DOHH2 (cell line): ENCODE measurements around the gene GPC5.

Experiments
- H3F3A ChIP-seq: fragments of 200-600 bp; sonication (generic), shearing (Covaris generic); 2 replicates; pipeline ENCODE4 v1.6.0; 2016; ENCODE audit warnings: antibody characterized with exemption, mild to moderate bottlenecking; ENCODE audit not compliant: control insufficient read depth, insufficient read depth
- H3K27ac ChIP-seq: fragments of 200-600 bp; sonication (generic); 2 replicates; pipeline ENCODE4 v1.5.1; 2014; ENCODE audit warnings: low read depth, mild to moderate bottlenecking, low read length, moderate library complexity
- H3K27me3 ChIP-seq: fragments of 200-600 bp; sonication (generic); 2 replicates; pipeline ENCODE4 v1.6.1; 2014; ENCODE audit warnings: mild to moderate bottlenecking, low read length, mixed read lengths; ENCODE audit not compliant: control insufficient read depth
- H3K36me3 ChIP-seq: fragments of 200-600 bp; sonication (generic); 2 replicates; pipeline ENCODE4 v1.6.1; 2014; ENCODE audit warnings: mild to moderate bottlenecking, low read length, moderate library complexity, mixed read lengths; ENCODE audit not compliant: control insufficient read depth
- H3K4me1 ChIP-seq: fragments of 200-600 bp; sonication (generic); 2 replicates; pipeline ENCODE4 v1.6.1; 2014; ENCODE audit warnings: mild to moderate bottlenecking, low read length, mixed read lengths; ENCODE audit not compliant: control insufficient read depth
- H3K4me2 ChIP-seq: fragments of 200-600 bp; sonication (generic); 2 replicates; pipeline ENCODE4 v1.6.0; 2014; ENCODE audit warnings: mild to moderate bottlenecking, low read length, moderate library complexity
- H3K4me3 ChIP-seq: fragments of 200-600 bp; sonication (generic); 2 replicates; pipeline ENCODE4 v1.5.1; 2014; ENCODE audit warnings: mild to moderate bottlenecking, low read length, mixed read lengths
- H3K79me2 ChIP-seq: fragments of 200-600 bp; sonication (generic); 2 replicates; pipeline ENCODE4 v1.6.1; 2014; ENCODE audit warnings: mild to moderate bottlenecking, low read length, mixed read lengths; ENCODE audit not compliant: control insufficient read depth
- H3K9me2 ChIP-seq: fragments of 200-600 bp; sonication (generic); replicated peaks from 2 replicates; pipeline ENCODE4 v1.6.1; 2014; ENCODE audit warnings: mild to moderate bottlenecking, low read length, mixed read lengths; ENCODE audit not compliant: control insufficient read depth
- H3K9me3 ChIP-seq: fragments of 200-600 bp; sonication (generic); 2 replicates; pipeline ENCODE4 v1.6.1; 2014; ENCODE audit warnings: antibody characterized with exemption, low read length, mixed read lengths; ENCODE audit not compliant: control insufficient read depth, insufficient read depth
- H4K20me1 ChIP-seq: fragments of 200-600 bp; sonication (generic); 2 replicates; pipeline ENCODE4 v1.6.0; 2014; ENCODE audit warnings: low read depth, mild to moderate bottlenecking, antibody characterized with exemption, low read length, moderate library complexity; ENCODE audit not compliant: control insufficient read depth, insufficient read depth
- EZH2phosphoT487 ChIP-seq: fragments of 200-600 bp; sonication (generic); IDR thresholded peaks from 2 replicates; pipeline ENCODE4 v1.6.1; 2017; ENCODE audit warnings: borderline replicate concordance, mild to moderate bottlenecking, antibody characterized with exemption, low read length, moderate library complexity, mixed read lengths
- TF ChIP-seq, protein P1 (sequence below): fragments of 200-600 bp; sonication (generic); IDR thresholded peaks from one replicate; pipeline ENCODE4 v1.5.1; 2014; ENCODE audit warnings: antibody characterized with exemption, mild to moderate bottlenecking, low read depth, low read length; ENCODE audit not compliant: poor library complexity, severe bottlenecking

The GPC5 gene

DNA sequence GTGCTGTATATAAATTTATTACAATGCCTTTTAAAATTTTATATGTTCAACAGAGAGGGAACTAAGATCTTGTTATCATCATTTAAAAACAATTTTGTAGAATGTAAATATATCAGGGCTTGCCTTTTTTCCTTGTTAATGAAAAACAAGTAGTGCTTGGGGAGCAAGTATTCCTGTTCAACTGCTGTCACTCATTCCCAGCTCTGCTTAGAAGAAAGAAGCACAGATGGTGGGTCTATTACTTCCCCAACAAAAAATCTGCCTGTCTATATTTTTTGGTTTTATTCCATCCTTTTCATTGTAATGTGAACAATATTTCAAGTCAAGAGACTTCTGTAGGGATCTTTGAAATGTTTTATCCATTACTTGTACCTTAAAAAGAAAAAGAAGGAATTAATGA, 503.9 kb downstream of the GPC5 start:
- H4K20me1 ChIP-seq: no peaks in the 10 kb centered on the region
- H3K79me2 ChIP-seq: no peaks in the 10 kb centered on the region
- H3K4me2 ChIP-seq: no peak overlapping the region
- H3K9me3 ChIP-seq: no peaks in the 10 kb centered on the region
- no peak overlapping the region for H3K4me3 ChIP-seq
- H3K27me3 ChIP-seq: no peaks in the 10 kb centered on the region
- H3K4me1 ChIP-seq: peaks cover 5% of the 10 kb centered on the region
- TF ChIP-seq, protein P1, sequence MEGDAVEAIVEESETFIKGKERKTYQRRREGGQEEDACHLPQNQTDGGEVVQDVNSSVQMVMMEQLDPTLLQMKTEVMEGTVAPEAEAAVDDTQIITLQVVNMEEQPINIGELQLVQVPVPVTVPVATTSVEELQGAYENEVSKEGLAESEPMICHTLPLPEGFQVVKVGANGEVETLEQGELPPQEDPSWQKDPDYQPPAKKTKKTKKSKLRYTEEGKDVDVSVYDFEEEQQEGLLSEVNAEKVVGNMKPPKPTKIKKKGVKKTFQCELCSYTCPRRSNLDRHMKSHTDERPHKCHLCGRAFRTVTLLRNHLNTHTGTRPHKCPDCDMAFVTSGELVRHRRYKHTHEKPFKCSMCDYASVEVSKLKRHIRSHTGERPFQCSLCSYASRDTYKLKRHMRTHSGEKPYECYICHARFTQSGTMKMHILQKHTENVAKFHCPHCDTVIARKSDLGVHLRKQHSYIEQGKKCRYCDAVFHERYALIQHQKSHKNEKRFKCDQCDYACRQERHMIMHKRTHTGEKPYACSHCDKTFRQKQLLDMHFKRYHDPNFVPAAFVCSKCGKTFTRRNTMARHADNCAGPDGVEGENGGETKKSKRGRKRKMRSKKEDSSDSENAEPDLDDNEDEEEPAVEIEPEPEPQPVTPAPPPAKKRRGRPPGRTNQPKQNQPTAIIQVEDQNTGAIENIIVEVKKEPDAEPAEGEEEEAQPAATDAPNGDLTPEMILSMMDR: no peak
- TF ChIP-seq EZH2phosphoT487: no peak
- no peak overlapping the region for H3K27ac ChIP-seq
- no peaks in the 10 kb centered on the region for H3K36me3 ChIP-seq
- no peaks in the 10 kb centered on the region for H3K9me2 ChIP-seq
- no peaks in the 10 kb centered on the region for H3F3A ChIP-seq

DNA sequence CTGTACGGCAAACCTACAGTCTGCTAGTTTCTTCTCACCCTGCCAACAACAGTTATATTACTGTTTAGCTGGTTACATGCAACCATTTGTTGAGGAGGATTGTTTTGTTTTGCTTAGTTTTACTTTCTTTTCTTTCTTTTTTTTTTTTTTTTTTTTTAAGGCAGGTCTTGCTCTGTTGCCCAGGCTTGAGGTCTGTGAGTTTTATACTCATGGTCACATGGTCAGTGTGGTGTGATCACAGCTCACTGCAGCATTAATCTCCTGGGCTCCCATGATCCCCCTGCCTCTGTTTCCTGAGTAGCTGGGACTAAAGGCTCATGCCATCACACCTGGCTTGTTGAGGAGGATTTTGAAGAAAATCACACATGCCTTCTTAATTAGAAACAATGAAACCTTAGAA, 505.6 kb downstream of the GPC5 start:
- no peaks in the 10 kb centered on the region for H3K79me2 ChIP-seq
- no peaks in the 10 kb centered on the region for H3F3A ChIP-seq
- no peak overlapping the region for H3K4me2 ChIP-seq
- peaks cover 5% of the 10 kb centered on the region for H3K4me1 ChIP-seq
- no peak overlapping the region for H3K27ac ChIP-seq
- H3K27me3 ChIP-seq: no peaks in the 10 kb centered on the region
- H3K9me3 ChIP-seq: no peaks in the 10 kb centered on the region
- H3K9me2 ChIP-seq: no peaks in the 10 kb centered on the region
- H3K36me3 ChIP-seq: no peaks in the 10 kb centered on the region
- H4K20me1 ChIP-seq: no peaks in the 10 kb centered on the region
- TF ChIP-seq, protein P1: no peak
- TF ChIP-seq EZH2phosphoT487: no peak
- no peak overlapping the region for H3K4me3 ChIP-seq

DNA sequence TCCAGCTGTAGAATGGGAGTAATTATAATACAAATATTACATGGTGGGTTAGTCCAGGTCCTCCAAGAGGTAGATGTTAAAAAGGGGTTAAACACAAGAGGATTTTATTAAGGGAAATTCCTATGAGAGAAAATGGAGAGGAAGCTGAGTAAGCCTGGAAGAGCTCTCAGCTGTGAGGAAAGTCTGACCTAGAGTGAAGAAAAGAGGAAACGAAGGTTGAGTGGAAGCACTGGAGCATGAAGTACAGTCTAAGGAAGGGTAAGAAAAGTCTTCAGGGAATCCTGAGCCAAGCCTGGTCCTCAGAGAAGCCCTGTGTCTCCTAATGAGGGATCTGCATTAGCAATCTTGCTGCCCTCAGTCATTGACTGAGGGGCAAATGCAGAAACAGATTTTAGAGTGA, 506.2 kb downstream of the GPC5 start:
- no peaks in the 10 kb centered on the region for H3K79me2 ChIP-seq
- no peak overlapping the region for H3K27ac ChIP-seq
- no peak overlapping the region for H3K4me3 ChIP-seq
- H3K4me2 ChIP-seq: no peak overlapping the region
- H4K20me1 ChIP-seq: no peaks in the 10 kb centered on the region
- no peaks in the 10 kb centered on the region for H3K9me2 ChIP-seq
- H3K36me3 ChIP-seq: no peaks in the 10 kb centered on the region
- H3F3A ChIP-seq: no peaks in the 10 kb centered on the region
- no peaks in the 10 kb centered on the region for H3K27me3 ChIP-seq
- H3K4me1 ChIP-seq: peaks cover 5% of the 10 kb centered on the region
- no peaks in the 10 kb centered on the region for H3K9me3 ChIP-seq
- TF ChIP-seq, protein P1: no peak
- TF ChIP-seq EZH2phosphoT487: no peak

DNA sequence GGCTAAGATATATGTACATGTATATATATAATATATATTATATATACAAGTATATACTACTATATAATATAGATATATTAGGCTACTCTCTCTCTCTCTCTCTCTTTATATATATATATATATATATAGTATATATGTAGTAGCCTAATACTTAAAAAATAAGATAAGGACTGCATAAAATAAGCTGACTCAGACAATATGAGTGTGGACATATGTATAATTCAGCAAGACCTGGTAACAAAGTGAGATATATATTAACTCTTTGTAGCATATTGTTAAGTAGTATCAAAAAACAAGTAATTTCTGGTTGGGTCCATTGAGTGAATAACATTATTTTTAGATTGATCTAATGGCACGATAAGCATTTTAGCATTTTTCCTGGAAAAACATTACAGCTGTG, 509.0 kb downstream of the GPC5 start:
- Histone ChIP-seq H4K20me1 (no peaks in the 10 kb centered on the region), H3K9me3 (no peaks in the 10 kb centered on the region), H3K4me1 (peaks cover 5% of the 10 kb centered on the region), H3K79me2 (no peaks in the 10 kb centered on the region), H3K4me2 (no peak overlapping the region), H3F3A (no peaks in the 10 kb centered on the region), H3K27ac (no peak overlapping the region), H3K27me3 (no peaks in the 10 kb centered on the region), H3K4me3 (no peak overlapping the region), H3K9me2 (no peaks in the 10 kb centered on the region), H3K36me3 (no peaks in the 10 kb centered on the region)
- no peak for TF ChIP-seq EZH2phosphoT487
- TF ChIP-seq, protein P1: no peak
